ENCODE data around the gene RAB30. TPM values are rescaled to one million over a fixed set of nuclear protein-coding genes. Genes with fewer than 3 reads are reported as not detected.
"Not testable (repeated sequence)": the region's sequence is repeated elsewhere in the genome, so short reads cannot be mapped to it uniquely, and the experiment has no call there.

RAB30 gene
- polyA plus RNA-seq, 3 donors = 0.11 to 0.67 (median 0.54) TPM

- TF ChIP-seq CTCF (IDR thresholded peaks at IDR 0.05) = no peak
- Histone ChIP-seq H2AFZ (ENCODE audit: insufficient read depth, low read depth, low read length, poor library complexity, severe bottlenecking) (no peak overlapping the region), H3K27ac (ENCODE audit: low read depth in 1 of 2, low read length in 2 of 2) (no peak overlapping the region), H3K4me1 (ENCODE audit: control insufficient read depth in 1 of 2, insufficient read depth in 2 of 2, low read length in 2 of 2) (no peaks in the 10 kb centered on the region), H3K79me2 (ENCODE audit: insufficient read depth, low read length) (no peaks in the 10 kb centered on the region), H3K4me3 (replicated peaks in 1 of 3; ENCODE audit: low read depth in 2 of 3, low read length in 3 of 3) (no peak overlapping the region), H3K36me3 (replicated peaks in 1 of 2; ENCODE audit: control insufficient read depth in 1 of 2, insufficient read depth in 2 of 2, low read length in 2 of 2) (no peaks in the 10 kb centered on the region), H3K9ac (ENCODE audit: insufficient read depth, low read length, poor library complexity, severe bottlenecking) (no peak overlapping the region), H3K27me3 (ENCODE audit: control insufficient read depth in 2 of 2, insufficient read depth in 2 of 2, low read length in 2 of 2) (no peaks in the 10 kb centered on the region), H4K20me1 (ENCODE audit: insufficient read depth, low read length) (no peaks in the 10 kb centered on the region), H3K9me3 (replicated peaks in 1 of 2; ENCODE audit: control insufficient read depth in 1 of 2, insufficient read depth in 1 of 2, low read length in 2 of 2) (peaks cover 0 to 4% of the 10 kb centered on the region in 2 donors), H3K4me2 (replicated peaks; ENCODE audit: extremely low read depth, low read length, poor library complexity, severe bottlenecking) (no peak overlapping the region)
- Mint-ChIP-seq H3K36me3 (no peaks in the 10 kb centered on the region), H3K4me1 (peaks cover 6% of the 10 kb centered on the region), H3K27me3 (ENCODE audit: low read depth in 3 of 3) (peaks cover 0 to 2% (median 0%) of the 10 kb centered on the region in 3 donors), H3K27ac (no peak overlapping the region), H3K9me3 (peaks cover 0 to 8% (median 5%) of the 10 kb centered on the region in 7 donors), H3K4me3 (no peak overlapping the region)
- no peak for DNase-seq
- intact Hi-C loops (cut with micrococcal nuclease) = no loop called here
- WGBS (ENCODE audit: insufficient coverage) = no CpG with 5 or more reads among the region's 1 CpG
These were observed 99.6 kb downstream of the RAB30 start for GRCh38 chr11:82972103-82972502.

- H2AFZ ChIP-seq (ENCODE audit: insufficient read depth, low read depth, low read length, poor library complexity, severe bottlenecking); H3K36me3 Mint-ChIP-seq: not testable (repeated sequence)
These were observed 100.2 kb downstream of the RAB30 start for GRCh38 chr11:82971519-82971946.

GRCh38 chr11:82970507-82971083 is 101.1 kb downstream of the RAB30 start:
- H3K27ac ChIP-seq (ENCODE audit: low read depth in 1 of 2, low read length in 2 of 2); H3K4me3 Mint-ChIP-seq; H3K27me3 Mint-ChIP-seq (ENCODE audit: low read depth in 3 of 3); H3K9me3 ChIP-seq (replicated peaks in 1 of 2; ENCODE audit: control insufficient read depth in 1 of 2, insufficient read depth in 1 of 2, low read length in 2 of 2); H3K79me2 ChIP-seq (ENCODE audit: insufficient read depth, low read length); H3K4me1 Mint-ChIP-seq; intact Hi-C loops (cut with micrococcal nuclease); H3K9ac ChIP-seq (ENCODE audit: insufficient read depth, low read length, poor library complexity, severe bottlenecking); H3K4me1 ChIP-seq (ENCODE audit: control insufficient read depth in 1 of 2, insufficient read depth in 2 of 2, low read length in 2 of 2); H3K27ac Mint-ChIP-seq; H3K36me3 Mint-ChIP-seq; H4K20me1 ChIP-seq (ENCODE audit: insufficient read depth, low read length); H3K36me3 ChIP-seq (replicated peaks in 1 of 2; ENCODE audit: control insufficient read depth in 1 of 2, insufficient read depth in 2 of 2, low read length in 2 of 2); H2AFZ ChIP-seq (ENCODE audit: insufficient read depth, low read depth, low read length, poor library complexity, severe bottlenecking); H3K4me2 ChIP-seq (replicated peaks; ENCODE audit: extremely low read depth, low read length, poor library complexity, severe bottlenecking); DNase-seq; H3K4me3 ChIP-seq (replicated peaks in 1 of 3; ENCODE audit: low read depth in 2 of 3, low read length in 3 of 3); H3K27me3 ChIP-seq (ENCODE audit: control insufficient read depth in 2 of 2, insufficient read depth in 2 of 2, low read length in 2 of 2): not testable (repeated sequence)
- peaks cover 0 to 11% (median 7%) of the 10 kb centered on the region in 7 donors for H3K9me3 Mint-ChIP-seq
- WGBS (ENCODE audit: insufficient coverage) = 91% methylated on average over 52 of the region's 60 CpGs

More at GRCh38 chr11:82971519-82971946, 100.2 kb downstream of the RAB30 start:
- H3K9ac ChIP-seq (ENCODE audit: insufficient read depth, low read length, poor library complexity, severe bottlenecking); H3K4me1 Mint-ChIP-seq; H3K27me3 Mint-ChIP-seq (ENCODE audit: low read depth in 3 of 3); DNase-seq; H3K4me1 ChIP-seq (ENCODE audit: control insufficient read depth in 1 of 2, insufficient read depth in 2 of 2, low read length in 2 of 2); H3K4me3 ChIP-seq (replicated peaks in 1 of 3; ENCODE audit: low read depth in 2 of 3, low read length in 3 of 3); H4K20me1 ChIP-seq (ENCODE audit: insufficient read depth, low read length); H3K27me3 ChIP-seq (ENCODE audit: control insufficient read depth in 2 of 2, insufficient read depth in 2 of 2, low read length in 2 of 2); H3K36me3 ChIP-seq (replicated peaks in 1 of 2; ENCODE audit: control insufficient read depth in 1 of 2, insufficient read depth in 2 of 2, low read length in 2 of 2); H3K4me2 ChIP-seq (replicated peaks; ENCODE audit: extremely low read depth, low read length, poor library complexity, severe bottlenecking); H3K9me3 ChIP-seq (replicated peaks in 1 of 2; ENCODE audit: control insufficient read depth in 1 of 2, insufficient read depth in 1 of 2, low read length in 2 of 2); H3K9me3 Mint-ChIP-seq; intact Hi-C loops (cut with micrococcal nuclease); H3K27ac ChIP-seq (ENCODE audit: low read depth in 1 of 2, low read length in 2 of 2); H3K79me2 ChIP-seq (ENCODE audit: insufficient read depth, low read length): not testable (repeated sequence)
- Mint-ChIP-seq H3K27ac (peak overlapping the region in 1 of 7 donors; percentile 21), H3K4me3 (peak overlapping the region; percentile 62 to 74)
- 58% methylated on average over 2 of the region's 8 CpGs for WGBS (ENCODE audit: insufficient coverage)

All from CD14-positive monocyte (primary cell).